Measurements from ENCODE around the gene FAM171A2. TPM values are rescaled to one million over a fixed set of nuclear protein-coding genes. Genes with fewer than 3 reads are reported as not detected.

Gene FAM171A2
- total and polyA plus RNA-seq, 2 of the 8 experiments (the other 6 are each of a cell fraction or from before 2014, with no cell fraction given), result 21.9 to 24.1 TPM

- 0 out of 2 replicates have a peak, but pooled peaks have one; percentile 20 for TF ChIP-seq TBP (IDR thresholded peaks at IDR 0.05; ENCODE audit: low read depth, low read length)
- no peak for TF ChIP-seq BRCA1 (IDR thresholded peaks at IDR 0.05; ENCODE audit: low read depth, low read length)
- peak; percentile 91 to 97 for TF ChIP-seq SIN3A (conservative IDR thresholded peaks at IDR 0.05 in 1 of 2, IDR thresholded peaks at IDR 0.05 in 1 of 2; ENCODE audit: low read depth in 1 of 2, low read length in 2 of 2)
- TF ChIP-seq SIRT6 (IDR thresholded peaks at IDR 0.05; ENCODE audit: low read length), result no peak
- TF ChIP-seq SUZ12 (IDR thresholded peaks at IDR 0.05; ENCODE audit: low read length), result no peak
- TF ChIP-seq, protein P1, sequence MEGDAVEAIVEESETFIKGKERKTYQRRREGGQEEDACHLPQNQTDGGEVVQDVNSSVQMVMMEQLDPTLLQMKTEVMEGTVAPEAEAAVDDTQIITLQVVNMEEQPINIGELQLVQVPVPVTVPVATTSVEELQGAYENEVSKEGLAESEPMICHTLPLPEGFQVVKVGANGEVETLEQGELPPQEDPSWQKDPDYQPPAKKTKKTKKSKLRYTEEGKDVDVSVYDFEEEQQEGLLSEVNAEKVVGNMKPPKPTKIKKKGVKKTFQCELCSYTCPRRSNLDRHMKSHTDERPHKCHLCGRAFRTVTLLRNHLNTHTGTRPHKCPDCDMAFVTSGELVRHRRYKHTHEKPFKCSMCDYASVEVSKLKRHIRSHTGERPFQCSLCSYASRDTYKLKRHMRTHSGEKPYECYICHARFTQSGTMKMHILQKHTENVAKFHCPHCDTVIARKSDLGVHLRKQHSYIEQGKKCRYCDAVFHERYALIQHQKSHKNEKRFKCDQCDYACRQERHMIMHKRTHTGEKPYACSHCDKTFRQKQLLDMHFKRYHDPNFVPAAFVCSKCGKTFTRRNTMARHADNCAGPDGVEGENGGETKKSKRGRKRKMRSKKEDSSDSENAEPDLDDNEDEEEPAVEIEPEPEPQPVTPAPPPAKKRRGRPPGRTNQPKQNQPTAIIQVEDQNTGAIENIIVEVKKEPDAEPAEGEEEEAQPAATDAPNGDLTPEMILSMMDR (IDR thresholded peaks at IDR 0.05; ENCODE audit: control extremely low read depth in 1 of 3, insufficient read depth in 1 of 3, low read depth in 1 of 3, low read length in 3 of 3), result no peak
- TF ChIP-seq KDM5A (IDR thresholded peaks at IDR 0.05; ENCODE audit: low read length), result no peak
- no peak for TF ChIP-seq FOSL1 (IDR thresholded peaks at IDR 0.05; ENCODE audit: insufficient read depth, low read depth, low read length)
- TF ChIP-seq SP4 (IDR thresholded peaks at IDR 0.05; ENCODE audit: low read length), result 0 out of 2 replicates have a peak, but pooled peaks have one; percentile 39
- TF ChIP-seq ASH2L (IDR thresholded peaks at IDR 0.05; ENCODE audit: low read length), result no peak
- no peak for TF ChIP-seq MAFK (IDR thresholded peaks at IDR 0.05; ENCODE audit: low read depth, low read length)
- TF ChIP-seq POU5F1 (IDR thresholded peaks at IDR 0.05; ENCODE audit: low read depth, low read length), result no peak
- no peak for TF ChIP-seq SRF (IDR thresholded peaks at IDR 0.05; ENCODE audit: low read depth, low read length)
- TF ChIP-seq CREB1 (IDR thresholded peaks at IDR 0.05), result peak; percentile 41; the same call in 1 of the 2 replicates
- peak; percentile 76 for TF ChIP-seq EGR1 (IDR thresholded peaks at IDR 0.05; ENCODE audit: borderline replicate concordance, low read depth, low read length)
- TF ChIP-seq, protein P2, sequence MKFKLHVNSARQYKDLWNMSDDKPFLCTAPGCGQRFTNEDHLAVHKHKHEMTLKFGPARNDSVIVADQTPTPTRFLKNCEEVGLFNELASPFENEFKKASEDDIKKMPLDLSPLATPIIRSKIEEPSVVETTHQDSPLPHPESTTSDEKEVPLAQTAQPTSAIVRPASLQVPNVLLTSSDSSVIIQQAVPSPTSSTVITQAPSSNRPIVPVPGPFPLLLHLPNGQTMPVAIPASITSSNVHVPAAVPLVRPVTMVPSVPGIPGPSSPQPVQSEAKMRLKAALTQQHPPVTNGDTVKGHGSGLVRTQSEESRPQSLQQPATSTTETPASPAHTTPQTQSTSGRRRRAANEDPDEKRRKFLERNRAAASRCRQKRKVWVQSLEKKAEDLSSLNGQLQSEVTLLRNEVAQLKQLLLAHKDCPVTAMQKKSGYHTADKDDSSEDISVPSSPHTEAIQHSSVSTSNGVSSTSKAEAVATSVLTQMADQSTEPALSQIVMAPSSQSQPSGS (IDR thresholded peaks at IDR 0.05; ENCODE audit: low read length), result no peak
Observed at GRCh38 chr17:44326861-44327444, 36.7 kb downstream of the FAM171A2 start (continued).

Data from H1 (cell line).